Placental epithelial cell (primary cell): Measurements from ENCODE around the gene RRAS2. TPM values are rescaled to one million over a fixed set of nuclear protein-coding genes. Genes with fewer than 3 reads are reported as not detected.

Source experiments
- total RNA-seq: library from RNA; depleted of rRNA; stranded (reverse); fragments of >200 nt; gene quantifications from 2 replicates; pipeline ENCODE4 v1.2.3, GENCODE V29; 2012

RRAS2 gene
- 65.6 and 112 TPM in 2 replicates for total RNA-seq

GRCh38 chr11:14358729-14359439 lies at the start of gene RRAS2:
TSS of gene RRAS2 (minus strand) at chr11:14359183. CDS start at chr11:14358870, 313 bp downstream.

Other genes with a start within 250 kb of the RRAS2 start
- gene COPB1, start 140.6 kb upstream of the RRAS2 start, total RNA-seq = 226 and 313 TPM in 2 replicates
- gene PSMA1, start 161.2 kb upstream of the RRAS2 start, total RNA-seq = 80.5 and 121 TPM in 2 replicates